Measurements from ENCODE around the gene PSMD10.

The PSMD10 gene

DNA sequence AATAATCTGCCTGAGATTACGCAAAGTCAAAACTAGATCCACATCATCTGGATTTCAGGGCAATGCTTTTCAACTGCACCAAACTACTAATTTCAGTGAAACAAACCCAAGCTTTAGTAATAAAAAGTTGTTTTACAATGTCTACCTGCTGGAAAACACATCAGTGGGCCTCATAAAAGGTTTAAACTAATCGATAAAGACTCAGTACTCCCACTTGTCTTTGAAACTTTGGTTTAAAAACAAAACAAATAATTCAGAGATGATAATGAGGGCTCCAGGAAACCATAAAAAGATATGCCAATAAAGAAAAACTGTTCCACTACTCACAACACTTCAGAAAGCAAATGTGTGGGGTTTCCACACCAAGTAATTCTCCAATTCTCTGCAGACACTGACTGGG, 10.2 kb downstream of the PSMD10 start:
- DNase-seq (ENCODE audit: extremely low spot score, insufficient read length, low read depth) (no peak), FAIRE-seq (no peak)

DNA sequence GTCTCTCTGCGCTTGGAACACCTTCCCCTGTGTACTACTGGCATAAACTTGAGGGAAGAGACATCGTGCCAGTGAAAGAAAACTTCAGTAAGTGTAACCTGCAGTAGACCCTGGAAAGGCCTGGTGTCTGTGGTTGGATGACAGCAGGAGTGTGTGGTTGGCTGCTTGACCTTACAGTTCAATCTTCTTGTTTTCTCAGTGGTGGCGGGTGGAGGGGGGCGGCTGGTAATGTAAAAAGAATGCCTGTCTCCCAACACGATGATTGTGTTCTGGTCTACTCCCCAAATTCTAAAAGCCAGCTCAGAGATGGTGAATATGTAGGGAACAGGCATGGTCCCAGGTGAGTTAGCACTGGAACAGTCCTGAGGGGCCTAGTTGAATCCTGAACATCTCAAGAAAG, 18.6 kb downstream of the PSMD10 start:
- DNase-seq (ENCODE audit: extremely low spot score, insufficient read length, low read depth), result no peak
- no peak for FAIRE-seq

DNA sequence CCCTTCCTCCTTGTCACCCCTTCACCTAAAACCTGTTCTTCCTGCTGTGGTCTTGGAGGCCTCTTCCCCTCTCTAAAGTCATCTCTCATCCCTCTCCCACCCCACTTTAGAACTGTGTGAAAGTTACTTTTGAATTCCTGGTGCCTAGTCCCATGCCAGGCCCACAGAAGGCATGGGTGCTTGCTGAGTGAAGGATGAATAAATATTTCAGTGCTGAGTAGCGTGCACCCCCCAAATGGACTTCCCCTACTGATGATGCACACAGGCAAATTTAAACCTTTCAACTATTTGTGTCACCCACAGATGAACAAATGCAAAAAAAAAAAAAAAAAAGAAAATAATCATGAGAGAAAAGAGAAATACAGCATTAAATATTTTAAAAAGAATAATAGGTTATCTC, 19.8 kb downstream of the PSMD10 start:
- DNase-seq (ENCODE audit: extremely low spot score, insufficient read length, low read depth), result no peak
- FAIRE-seq, result no peak

DNA sequence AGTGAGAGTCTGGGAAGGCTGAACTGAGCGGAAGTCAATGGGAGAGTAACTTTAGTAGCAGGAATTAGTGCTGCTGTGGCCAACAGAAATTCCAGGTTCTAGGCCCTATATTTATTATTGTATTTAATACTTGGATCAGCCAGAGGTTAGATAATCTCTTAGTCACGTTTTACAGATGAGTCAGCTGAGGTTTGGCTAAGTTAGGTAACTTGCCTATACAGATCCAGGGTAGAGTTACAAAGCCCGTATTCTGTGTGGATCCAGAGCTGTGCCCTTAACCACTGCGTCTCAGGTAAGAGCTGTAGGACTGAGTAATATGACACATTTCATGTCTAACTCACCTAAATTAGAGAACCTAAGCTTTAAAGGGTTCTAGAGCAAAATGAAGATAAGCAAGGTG, 20.5 kb downstream of the PSMD10 start:
- DNase-seq (ENCODE audit: extremely low spot score, insufficient read length, low read depth), result no peak
- FAIRE-seq, result no peak

DNA sequence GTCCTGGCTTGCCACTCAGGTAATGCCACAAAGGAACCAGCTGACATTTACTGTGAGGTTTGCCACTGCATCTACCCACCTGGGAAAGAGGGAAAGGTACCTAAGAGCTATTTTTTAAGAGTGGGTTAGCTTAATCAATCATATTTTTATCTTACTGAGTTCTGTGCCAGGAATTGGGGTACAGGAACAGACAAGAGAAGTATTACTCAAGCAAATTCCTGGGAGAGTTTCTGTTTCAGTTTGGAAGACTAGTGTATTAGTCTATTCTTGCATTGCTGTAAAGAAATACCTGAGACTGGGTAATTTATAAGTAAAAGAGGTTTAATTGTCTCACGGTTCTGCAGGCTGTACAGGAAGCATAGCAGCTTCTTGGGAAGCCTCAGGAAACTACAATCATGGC, 23.2 kb downstream of the PSMD10 start:
- FAIRE-seq (no peak), DNase-seq (ENCODE audit: extremely low spot score, insufficient read length, low read depth) (no peak)

DNA sequence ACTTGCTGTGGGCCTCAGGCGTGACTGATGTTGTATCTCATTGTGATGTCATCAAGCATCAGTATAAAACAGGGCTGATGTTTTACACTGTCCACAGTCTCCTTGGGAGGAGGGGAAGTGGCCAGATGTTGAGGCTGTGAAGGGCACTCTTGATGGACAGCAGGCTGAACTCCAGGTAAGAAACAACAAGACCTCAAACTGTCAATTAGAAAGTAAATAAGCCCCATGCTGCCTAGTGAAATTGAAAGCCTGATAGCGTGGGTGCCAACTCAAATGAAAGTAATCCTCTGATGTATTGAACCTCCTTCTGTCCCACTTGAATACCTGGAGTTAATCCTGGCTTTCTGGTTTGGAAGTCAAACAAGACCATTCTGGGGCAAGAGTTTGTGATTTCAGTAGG, 26.7 kb downstream of the PSMD10 start:
- DNase-seq (ENCODE audit: extremely low spot score, insufficient read length, low read depth) (no peak), FAIRE-seq (no peak)

DNA sequence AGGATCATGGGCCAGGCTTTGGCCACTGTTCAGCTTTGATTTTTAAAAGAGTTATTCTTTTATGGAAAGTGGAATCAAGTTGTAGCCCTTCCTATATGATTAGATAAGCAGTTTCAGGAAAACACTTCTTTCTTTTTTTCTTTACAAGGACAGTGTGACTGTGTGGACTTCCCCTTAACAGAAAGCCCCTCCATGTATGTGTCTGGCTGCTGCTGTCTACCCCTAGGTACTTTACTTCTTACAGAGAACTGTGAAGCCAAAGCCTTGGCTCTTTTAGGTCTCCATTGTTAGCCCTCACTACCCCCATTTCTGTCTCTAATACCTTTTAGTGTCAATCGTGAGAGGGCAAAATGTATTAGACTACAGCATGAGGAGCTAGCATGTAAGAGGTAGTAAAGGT, 27.3 kb downstream of the PSMD10 start:
- peak; percentile 50 for FAIRE-seq
- no peak for DNase-seq (ENCODE audit: extremely low spot score, insufficient read length, low read depth)

DNA sequence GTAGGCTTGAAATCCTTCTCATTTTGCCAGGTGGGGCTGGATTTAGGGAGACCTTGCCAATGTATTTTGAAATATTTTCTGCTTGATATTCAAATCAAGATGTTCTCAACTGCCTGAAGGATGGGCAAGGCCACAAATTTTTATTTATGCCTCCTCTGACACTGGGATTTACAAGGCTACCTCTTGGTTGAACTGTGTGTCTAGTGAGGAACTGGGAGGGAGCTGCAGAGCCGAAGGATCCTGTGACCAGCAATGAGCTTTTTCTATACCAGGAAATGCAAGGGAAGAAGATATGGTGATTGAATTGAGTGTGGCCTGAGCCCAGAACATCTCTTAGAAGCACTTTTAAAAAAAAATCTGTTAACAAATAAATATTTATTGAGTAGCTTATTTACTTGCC, 31.5 kb downstream of the PSMD10 start:
- no peak for FAIRE-seq
- no peak for DNase-seq (ENCODE audit: extremely low spot score, insufficient read length, low read depth)

DNA sequence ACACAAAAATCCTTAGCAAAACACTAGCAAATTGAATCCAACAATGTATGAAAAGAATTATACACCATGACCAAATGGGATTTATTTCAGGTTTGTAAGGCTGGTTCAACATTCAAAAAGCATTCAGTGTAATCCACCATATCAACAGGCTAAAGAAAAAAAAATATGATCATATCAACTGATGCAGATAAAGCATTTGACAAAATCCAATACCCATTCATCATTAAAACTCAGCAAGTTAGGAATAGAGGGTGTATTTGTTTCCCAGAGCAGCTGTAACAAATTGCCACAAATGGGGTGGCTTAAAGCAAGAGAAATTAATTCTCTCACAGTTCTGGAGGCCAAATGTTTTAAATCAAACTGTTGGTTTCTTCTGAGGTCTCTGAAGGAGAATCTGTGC, 35.8 kb downstream of the PSMD10 start:
- FAIRE-seq (no peak), DNase-seq (ENCODE audit: extremely low spot score, insufficient read length, low read depth) (no peak)

DNA sequence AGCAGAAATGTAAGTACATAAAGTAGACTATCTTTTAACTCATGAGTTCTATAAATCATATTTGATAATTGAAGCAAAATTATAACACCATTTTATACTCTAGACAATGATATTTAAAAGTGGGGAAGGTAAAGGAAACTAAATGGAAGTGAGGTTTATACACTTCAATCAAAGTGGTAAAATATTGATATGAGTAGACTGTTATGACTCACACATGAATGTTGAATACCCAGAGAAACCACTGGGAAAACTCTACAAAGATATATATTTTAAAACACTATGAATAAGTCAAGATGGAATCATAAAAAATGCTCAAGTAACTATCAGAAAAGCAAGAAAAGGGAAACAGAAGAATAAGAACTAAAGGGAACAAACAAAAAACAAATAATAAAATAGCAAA, 38.1 kb downstream of the PSMD10 start:
- FAIRE-seq, result no peak
- DNase-seq (ENCODE audit: extremely low spot score, insufficient read length, low read depth), result no peak

DNA sequence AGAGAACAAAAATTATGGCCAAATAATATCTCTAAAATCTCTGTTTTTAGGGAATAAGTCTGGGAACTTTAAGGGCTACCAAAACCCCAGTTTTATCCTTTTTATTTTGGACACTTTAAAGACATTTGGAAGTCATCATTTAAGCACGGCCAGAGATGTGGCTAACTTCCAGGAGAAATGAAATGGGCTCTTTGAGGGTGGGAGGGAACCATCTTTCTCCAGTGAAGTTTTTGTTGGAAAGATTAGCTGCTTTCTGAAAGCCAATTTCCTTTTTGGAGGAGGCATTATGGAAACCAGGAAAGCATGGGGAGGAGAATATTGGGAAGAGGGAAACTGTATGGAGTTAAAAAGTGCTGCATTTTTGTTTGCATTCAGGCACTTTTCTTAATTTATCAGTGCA, 41.7 kb downstream of the PSMD10 start:
- FAIRE-seq, result no peak
- no peak for DNase-seq (ENCODE audit: extremely low spot score, insufficient read length, low read depth)

DNA sequence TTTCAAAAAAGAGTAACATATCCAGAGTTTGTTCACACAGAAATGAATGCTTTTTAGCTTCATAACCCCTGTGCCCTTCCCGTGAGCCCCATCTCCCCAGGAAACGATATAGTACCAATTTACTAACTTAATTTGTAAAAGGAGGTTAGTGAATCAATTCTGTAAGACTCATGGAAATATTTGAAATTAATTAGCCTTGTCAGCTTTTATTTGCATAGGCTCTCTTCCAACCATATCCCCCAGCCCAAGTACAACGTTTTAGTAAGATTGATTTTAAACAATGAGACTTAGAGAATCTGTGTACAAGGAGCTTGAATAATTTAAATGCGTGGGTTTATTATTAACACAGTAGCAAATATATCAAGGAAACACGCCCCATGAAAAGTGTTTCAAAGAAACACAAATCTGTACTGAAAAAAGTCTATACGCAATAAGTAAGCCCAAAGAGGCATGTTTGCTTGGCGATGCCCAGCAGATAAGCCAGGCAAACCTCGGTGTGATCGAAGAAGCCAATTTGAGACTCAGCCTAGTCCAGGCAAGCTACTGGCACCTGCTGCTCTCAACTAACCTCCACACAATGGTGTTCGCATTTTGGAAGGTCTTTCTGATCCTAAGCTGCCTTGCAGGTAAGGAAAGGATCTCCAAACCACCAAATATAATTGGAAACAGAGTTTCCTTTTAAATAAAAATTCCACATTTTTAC, 46.6 kb downstream of the PSMD10 start, which contains the start of gene VSIG1:
Gene VSIG1, plus strand, starts transcription at position 512 of the 703 bp plus-strand sequence. Its CDS starts 66 bp downstream, at position 578.
- FAIRE-seq, result no peak
- no peak for DNase-seq (ENCODE audit: extremely low spot score, insufficient read length, low read depth)

DNA sequence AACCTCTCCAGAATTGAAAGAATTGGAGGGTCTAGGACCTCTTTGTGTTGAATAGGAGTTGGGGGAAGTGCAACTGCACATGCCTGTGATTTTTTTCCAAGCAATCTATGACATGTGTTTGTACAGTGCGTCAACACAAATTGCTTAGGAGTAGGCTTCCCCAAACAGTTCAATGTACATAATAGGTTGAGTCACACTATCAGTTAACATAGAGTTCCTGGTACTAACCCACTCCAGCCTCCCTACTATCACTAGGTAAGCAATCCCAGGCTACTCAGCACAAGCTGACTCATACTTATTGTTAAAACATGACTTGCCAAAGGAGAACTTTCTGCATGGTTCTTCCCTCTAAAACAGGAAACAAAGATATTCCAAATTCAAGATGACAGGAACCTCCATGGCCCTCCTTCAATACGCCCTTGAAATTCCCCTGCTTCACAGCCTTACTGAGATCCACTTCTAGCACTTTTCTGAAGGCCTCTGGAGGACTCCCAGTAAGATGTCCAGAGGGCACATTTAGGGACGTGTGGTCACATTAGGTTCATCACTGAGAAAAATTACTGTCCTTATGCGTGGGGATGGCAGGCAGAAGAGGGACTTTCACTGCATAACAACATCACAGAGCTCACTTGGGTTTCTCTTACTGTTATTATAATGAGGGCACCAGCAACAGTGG, 54.9 kb downstream of the PSMD10 start:
- no peak for DNase-seq (ENCODE audit: extremely low spot score, insufficient read length, low read depth)
- FAIRE-seq, result no peak

DNA sequence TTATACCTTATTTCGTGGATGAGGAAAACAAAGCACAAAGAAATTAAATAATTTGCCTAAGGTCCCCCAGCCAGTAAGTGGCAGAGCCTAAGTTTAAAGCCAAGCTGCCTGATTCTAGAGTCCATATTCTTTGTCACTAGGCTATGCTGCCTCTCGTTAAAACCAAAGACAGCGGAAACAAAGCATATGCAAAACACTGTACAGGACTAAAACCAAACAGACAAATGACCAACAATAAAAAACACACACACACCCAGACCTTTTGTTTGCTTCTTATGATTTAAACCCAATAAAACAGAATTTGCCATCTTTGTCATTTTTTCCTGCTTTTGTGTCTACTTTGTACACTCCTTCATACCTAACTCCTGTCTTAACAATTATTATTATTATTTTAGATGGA, 56.6 kb downstream of the PSMD10 start:
- no peak for FAIRE-seq
- DNase-seq (ENCODE audit: extremely low spot score, insufficient read length, low read depth), result no peak
